GM12891 (cell line): Measurements from ENCODE around the gene RAB3B.

Experiments used
- DNase-seq: peaks from one replicate; pipeline ENCODE4 v3.0.0; 2011; ENCODE audit warnings: low spot score; ENCODE audit not compliant: insufficient read length
- FAIRE-seq: peaks from 2 replicates; lab custom pipeline; 2011; peaks lifted over from hg19 to GRCh38; lab: Jason Lieb, UNC
- PAX5 ChIP-seq: IDR thresholded peaks from 2 replicates; pipeline ENCODE4 v1.6.1; 2011; ENCODE audit warnings: low read length, moderate library complexity, mild to moderate bottlenecking; ENCODE audit not compliant: insufficient read depth, severe bottlenecking
- POLR2A ChIP-seq: IDR thresholded peaks from 2 replicates; pipeline ENCODE4 v1.6.1; 2011; ENCODE audit warnings: low read depth, low read length, control low read depth
- POLR2AphosphoS5 ChIP-seq: IDR thresholded peaks from 2 replicates; pipeline ENCODE4 v1.6.1; 2011; ENCODE audit warnings: low read depth, low read length, control low read depth
- POU2F2 ChIP-seq: IDR thresholded peaks from 2 replicates; pipeline ENCODE4 v1.6.1; 2011; ENCODE audit warnings: low read depth, mild to moderate bottlenecking, control low read depth, low read length, moderate library complexity
- SPI1 ChIP-seq: IDR thresholded peaks from 2 replicates; pipeline ENCODE4 v1.6.1; 2011; ENCODE audit warnings: low read depth, low read length, control low read depth
- TAF1 ChIP-seq: IDR thresholded peaks from 2 replicates; pipeline ENCODE4 v1.6.1; 2011; ENCODE audit warnings: low read depth, low read length, control low read depth

Gene RAB3B

DNA sequence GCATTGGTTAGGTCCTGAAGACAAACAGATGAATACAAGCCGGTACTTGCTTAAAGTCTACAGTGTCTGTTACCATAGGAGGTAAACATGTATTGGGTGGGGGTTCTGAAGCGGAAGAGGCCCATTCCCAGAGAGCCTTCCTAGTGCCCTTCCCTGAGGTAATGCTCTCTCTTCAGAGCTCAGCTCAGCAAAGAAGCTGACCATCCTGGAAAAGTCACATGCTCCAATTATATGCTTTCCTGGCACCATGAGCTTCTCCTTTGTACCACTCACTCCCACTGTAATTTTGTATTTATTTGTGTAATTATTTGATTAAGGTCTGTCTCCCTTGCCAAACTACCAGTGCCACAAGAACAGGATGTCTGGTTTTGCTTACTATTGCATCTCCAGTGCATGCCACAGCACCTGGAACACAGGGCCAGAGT, 42.0 kb downstream of the RAB3B start:
- FAIRE-seq = no peak

DNA sequence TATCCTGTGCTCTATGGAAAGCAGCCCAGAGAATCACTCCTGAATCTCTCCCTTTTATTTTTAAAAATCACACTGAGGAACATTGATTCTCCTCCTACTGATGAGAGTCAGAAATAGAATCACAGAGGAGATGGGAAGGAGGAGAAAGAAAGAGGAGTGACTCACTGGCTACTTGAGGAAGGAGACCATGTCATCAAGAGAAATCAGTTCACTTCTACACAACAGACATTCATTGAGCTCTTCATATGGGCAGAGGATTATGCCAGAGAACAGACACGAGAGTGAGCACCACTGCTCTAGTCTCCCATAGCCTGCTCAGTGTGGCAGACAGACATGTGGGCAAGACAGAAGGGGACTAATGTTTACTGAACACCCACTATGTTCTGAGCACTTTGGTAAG, 44.2 kb downstream of the RAB3B start:
- FAIRE-seq = no peak
- TF ChIP-seq POLR2AphosphoS5 = no peak
- no peak for TF ChIP-seq POLR2A
- TF ChIP-seq POU2F2 = no peak
- no peak for TF ChIP-seq TAF1
- TF ChIP-seq SPI1 = no peak
- no peak for TF ChIP-seq PAX5
- no peak for DNase-seq

More for the DNA sequence above, 42.0 kb downstream of the RAB3B start:
- no peak for TF ChIP-seq SPI1
- no peak for TF ChIP-seq POU2F2
- TF ChIP-seq POLR2A = no peak
- TF ChIP-seq TAF1 = no peak
- TF ChIP-seq PAX5 = no peak
- no peak for TF ChIP-seq POLR2AphosphoS5
- no peak for DNase-seq

DNA sequence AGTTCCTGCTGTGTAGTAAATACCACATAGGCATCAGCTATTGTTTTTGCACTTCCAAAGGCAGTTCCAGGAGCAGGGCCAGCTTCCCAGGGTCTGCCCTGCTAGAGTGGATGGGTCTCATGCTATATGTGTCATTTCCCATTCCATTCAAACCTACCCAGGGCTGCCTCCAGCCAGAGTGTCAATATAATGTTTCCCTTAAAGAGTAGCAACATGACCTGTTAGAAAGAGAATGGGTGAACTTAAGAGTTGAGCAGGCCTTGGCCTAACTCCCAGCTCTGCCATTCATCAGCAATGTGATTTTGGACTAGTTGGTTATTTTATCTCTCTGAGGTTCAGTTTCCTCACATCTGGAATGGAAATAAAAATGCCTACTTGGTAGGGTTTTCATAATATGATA, 44.9 kb downstream of the RAB3B start:
- DNase-seq (no peak), FAIRE-seq (no peak)
- TF ChIP-seq POU2F2 = no peak
- TF ChIP-seq SPI1 = no peak
- no peak for TF ChIP-seq POLR2A
- no peak for TF ChIP-seq PAX5
- no peak for TF ChIP-seq TAF1
- TF ChIP-seq POLR2AphosphoS5 = no peak

DNA sequence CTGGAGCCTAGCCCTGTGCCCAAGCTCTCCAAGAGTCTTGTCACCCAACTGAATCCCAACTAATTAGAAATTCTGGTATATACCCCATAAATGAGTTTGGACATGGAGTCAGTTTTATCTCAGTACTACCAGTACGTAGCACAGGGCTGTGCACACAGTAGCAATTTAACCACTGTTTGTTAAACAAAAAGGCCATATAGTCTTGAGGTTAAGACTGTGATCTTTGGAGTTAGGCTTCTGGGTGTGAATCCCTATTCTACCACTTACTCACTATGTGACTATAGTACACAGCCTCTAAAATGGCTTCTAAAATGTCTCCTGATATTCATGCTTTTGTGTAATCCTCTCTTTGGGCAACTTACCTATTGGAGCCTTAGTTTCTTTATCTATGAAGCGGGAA, 48.2 kb downstream of the RAB3B start:
- DNase-seq (no peak), FAIRE-seq (no peak)
- TF ChIP-seq PAX5 (no peak), TAF1 (no peak), POU2F2 (no peak), SPI1 (no peak), POLR2AphosphoS5 (no peak), POLR2A (no peak)

DNA sequence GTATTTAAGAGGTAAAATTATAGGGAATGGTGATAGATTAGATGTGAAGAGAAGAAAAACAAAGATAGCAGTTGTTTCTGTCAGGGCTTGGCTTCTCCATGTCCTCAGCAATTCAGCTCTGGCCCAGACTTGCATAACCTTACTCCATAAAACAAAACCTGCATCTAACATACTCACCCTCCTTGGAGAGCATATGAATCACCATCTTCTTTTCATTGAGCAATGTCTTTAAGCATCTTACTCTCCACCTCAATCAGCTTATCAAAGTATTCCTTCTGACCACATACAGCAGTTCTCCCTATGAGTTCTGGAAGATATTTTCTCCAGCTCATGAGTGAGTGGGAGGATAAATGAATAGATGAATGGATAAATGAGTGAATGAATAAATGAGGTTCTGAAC, 49.0 kb downstream of the RAB3B start:
- FAIRE-seq (no peak), DNase-seq (no peak)
- no peak for TF ChIP-seq POU2F2
- no peak for TF ChIP-seq POLR2A
- no peak for TF ChIP-seq SPI1
- TF ChIP-seq TAF1 = no peak
- no peak for TF ChIP-seq POLR2AphosphoS5
- TF ChIP-seq PAX5 = no peak

DNA sequence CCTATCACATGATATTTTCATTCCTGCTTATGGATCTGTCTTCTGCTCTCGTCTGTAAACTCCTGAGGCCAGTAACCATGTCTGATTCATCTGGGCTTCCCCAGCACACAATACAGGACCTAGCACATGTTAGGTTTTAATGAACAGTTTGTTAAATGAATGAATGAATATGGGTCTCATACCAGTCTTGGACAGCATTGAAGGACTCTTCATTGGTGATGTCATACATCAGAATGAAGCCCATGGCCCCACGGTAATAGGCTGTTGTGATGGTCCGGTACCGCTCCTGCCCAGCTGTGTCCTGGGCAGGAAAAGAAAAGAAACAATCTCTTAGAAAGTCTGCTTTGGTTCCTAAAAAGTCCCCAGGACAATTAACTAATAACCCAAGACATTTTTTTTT, 53.4 kb downstream of the RAB3B start:
- no peak for DNase-seq
- TF ChIP-seq POU2F2 (no peak), SPI1 (no peak), POLR2A (no peak), POLR2AphosphoS5 (no peak), PAX5 (no peak), TAF1 (no peak)
- FAIRE-seq = no peak

DNA sequence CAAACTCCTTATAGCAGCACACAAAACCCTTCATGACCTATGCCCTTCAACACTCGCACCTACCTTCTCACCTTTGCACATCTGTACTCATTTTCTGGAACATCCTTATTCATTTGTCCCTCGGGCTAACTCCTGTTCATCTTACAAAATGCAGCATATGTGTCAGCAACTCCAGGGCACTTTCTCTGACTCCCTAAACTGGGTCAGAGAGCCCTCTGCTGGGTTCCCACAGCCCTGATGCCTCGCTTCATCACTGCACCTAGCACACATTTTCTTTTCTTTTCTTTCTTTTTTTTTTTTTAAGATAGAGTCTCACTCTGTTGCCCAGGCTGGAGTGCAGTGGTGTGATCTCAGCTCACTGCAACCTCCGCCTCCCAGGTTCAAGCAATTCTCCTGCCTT, 54.0 kb downstream of the RAB3B start:
- no peak for DNase-seq
- no peak for FAIRE-seq
- TF ChIP-seq PAX5 (no peak), POU2F2 (no peak), POLR2A (no peak), TAF1 (no peak), SPI1 (no peak), POLR2AphosphoS5 (no peak)

DNA sequence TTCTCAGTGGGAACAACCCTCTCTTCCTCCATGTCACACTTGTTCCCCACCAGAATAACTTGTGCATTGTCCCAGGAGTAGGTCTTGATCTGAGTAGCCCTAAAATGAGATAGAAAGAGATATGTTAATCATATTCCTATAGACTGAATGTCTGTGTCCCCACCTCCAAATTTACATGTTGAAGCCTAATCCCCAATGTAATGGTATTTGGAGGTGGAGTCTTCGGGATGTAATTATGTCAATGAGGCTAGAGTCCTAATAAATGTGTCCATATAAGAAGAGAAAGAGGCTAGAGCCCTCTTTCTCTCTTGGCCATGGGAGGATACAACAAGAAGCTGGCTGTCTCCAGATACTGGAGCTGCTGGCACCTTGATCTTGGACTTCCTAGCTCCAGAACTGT, 57.2 kb downstream of the RAB3B start:
- TF ChIP-seq POLR2AphosphoS5 (no peak), POU2F2 (no peak), SPI1 (no peak), TAF1 (no peak), POLR2A (no peak), PAX5 (no peak)
- FAIRE-seq (no peak), DNase-seq (no peak)

DNA sequence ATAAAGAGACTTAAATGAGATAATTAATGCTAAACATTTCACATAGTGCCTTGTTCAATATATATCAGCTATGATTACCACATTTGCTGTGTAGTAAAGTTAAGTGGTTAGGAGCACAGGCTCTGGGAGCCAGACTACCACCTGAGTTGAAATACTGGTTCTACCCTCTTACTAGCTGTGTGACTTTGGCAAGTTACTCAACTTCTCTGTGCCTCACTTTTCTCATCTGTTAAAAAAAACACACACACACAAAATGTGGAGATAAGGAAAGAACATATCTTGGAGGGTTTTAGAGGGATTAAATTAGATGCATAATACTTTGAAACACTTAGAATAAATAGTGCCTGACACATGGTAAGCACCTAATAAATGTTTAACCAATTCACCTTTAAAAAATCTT, 60.2 kb downstream of the RAB3B start:
- no peak for TF ChIP-seq SPI1
- TF ChIP-seq POU2F2 = no peak
- TF ChIP-seq POLR2A = no peak
- TF ChIP-seq TAF1 = no peak
- TF ChIP-seq PAX5 = no peak
- no peak for TF ChIP-seq POLR2AphosphoS5
- DNase-seq = no peak
- no peak for FAIRE-seq

DNA sequence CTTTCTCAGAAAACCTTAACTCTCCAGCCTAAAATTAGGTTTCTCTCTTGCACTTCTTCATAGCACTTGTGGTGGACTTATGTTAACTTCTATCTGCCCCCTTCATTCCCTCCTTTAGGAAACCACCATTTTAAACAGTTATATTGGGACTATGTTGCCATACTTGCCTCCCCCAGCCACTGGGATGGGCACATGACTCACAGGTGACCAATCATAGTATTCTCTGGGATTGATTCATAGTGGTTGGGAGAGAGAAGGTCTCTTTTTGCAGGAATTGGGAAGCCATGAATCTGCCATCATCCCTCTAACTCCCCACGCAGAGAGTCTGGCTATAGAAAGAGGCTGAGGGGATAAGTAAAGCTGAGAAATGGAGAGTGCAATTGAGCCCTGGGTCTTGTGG, 61.6 kb downstream of the RAB3B start:
- FAIRE-seq (no peak), DNase-seq (no peak)
- TF ChIP-seq SPI1 (no peak), POLR2AphosphoS5 (no peak), TAF1 (no peak), POU2F2 (no peak), POLR2A (no peak), PAX5 (no peak)
